Head of caudate nucleus (tissue), 42 donors: ENCODE data around the gene NECTIN1.
A peak's percentile ranks its signal among the peaks of the same experiment; 100 is the strongest.

Experiments used
- DNase-seq, 42 donors: peaks; one replicate each; pipeline versions ENCODE4 v3.0.0 to v3.0.0-alpha.2; 2020 to 2021; ENCODE audit warnings: mixed read lengths in 7 of 42
- intact Hi-C: fragments of 100-400 bp; cut with DNase I; formaldehyde crosslinking; loops from one replicate; pipeline ENCODE4 v1.15.0; 2022

NECTIN1 gene

GRCh38 chr11:119666061-119666460 lies 62.9 kb downstream of the NECTIN1 start:
- intact Hi-C loops: loop anchor here (2.0 to 5.0 kb wide), 3 partner anchors 63 to 211 kb away; partner anchors contain the start of gene NECTIN1

GRCh38 chr11:119664701-119665420 lies 64.1 kb downstream of the NECTIN1 start:
- intact Hi-C loops: loop anchor here (5.0 kb wide), 2 partner anchors 183 to 212 kb away; no protein-coding TSS in a partner anchor
- DNase-seq: no peak

More at GRCh38 chr11:119666061-119666460, 62.9 kb downstream of the NECTIN1 start:
- no peak for DNase-seq

DNA sequence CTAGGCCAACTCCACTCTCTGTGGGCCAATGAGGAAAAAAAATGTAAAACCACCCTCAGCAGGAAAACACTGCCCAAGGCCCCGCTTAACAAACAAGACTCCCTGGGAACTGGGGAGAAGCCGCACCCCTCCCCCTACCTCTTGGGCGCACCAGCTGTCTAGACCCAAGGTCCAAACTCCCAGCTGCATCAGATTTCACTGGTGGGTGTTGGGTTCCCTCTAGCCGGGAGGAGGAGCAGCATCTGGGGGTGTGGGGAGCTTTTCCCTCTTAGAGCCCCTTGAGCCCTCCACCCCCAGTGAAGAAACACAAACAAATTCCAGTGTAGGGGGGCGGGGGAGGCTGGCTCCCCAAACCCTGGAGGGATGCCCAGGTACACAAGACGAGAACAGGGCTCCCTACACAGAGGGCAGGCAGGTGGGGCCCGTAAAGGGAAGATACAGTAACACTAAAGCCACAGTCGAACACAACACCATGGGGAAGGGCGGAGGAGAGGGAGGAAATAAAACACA lies 64.9 kb downstream of the NECTIN1 start:
- intact Hi-C loops: no loop called here
- peak in 32 of 42 donors; percentile 21 to 74 (median 52) for DNase-seq

- peak; percentile 47 to 92 (median 81) for DNase-seq
These were observed 65.7 kb downstream of the NECTIN1 start for GRCh38 chr11:119663279-119663678.

GRCh38 chr11:119661226-119661625 lies 67.8 kb downstream of the NECTIN1 start:
- intact Hi-C loops: no loop called here

More at GRCh38 chr11:119663279-119663678, 65.7 kb downstream of the NECTIN1 start:
- intact Hi-C loops: no loop called here

DNA sequence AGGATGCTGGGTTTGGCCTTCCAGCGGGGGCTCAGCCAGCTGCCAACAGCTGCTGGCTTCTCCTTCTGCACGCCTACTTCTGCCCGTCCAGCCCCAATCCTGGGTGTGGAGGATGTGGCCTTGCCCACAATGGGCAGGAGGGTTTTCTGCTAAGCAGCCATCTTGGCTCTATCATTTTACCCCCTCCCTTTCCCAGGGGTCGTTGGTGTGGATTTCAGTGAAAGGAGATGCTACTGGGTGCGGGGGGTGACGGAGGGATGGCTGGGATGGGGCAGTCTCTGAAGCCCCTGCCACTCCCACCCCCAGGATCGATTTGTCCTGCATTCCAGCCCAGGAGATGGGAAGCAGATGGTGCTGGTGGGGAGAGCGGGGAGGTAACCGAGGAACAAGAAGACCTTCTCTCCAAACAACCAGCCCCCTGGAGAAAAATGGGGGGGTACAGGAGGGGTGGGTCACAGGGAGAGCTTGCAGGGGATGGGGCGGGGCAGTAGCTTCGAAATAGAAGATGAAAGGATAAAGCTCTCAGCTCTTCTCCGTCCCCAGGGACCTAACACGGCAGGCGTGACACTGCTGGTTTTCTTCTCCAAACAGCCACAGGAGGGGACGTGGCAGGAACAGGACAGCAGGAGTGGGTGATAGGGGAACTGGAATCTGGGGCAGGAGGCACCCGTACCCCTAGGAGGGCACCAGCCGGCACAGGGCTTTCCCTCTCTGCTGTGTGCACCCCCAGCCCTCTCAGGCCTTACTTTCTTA lies 68.9 kb downstream of the NECTIN1 start:
- DNase-seq: no peak
- intact Hi-C loops: loop anchor here (10.0 kb wide), 1 partner anchor 75 kb away; no protein-coding TSS in a partner anchor

More at GRCh38 chr11:119661226-119661625, 67.8 kb downstream of the NECTIN1 start:
- DNase-seq: no peak

GRCh38 chr11:119652907-119653659 lies 75.9 kb downstream of the NECTIN1 start:
- intact Hi-C loops: loop anchor here (10.0 kb wide), 1 partner anchor 68 kb away; no protein-coding TSS in a partner anchor
- peak in 38 of 42 donors; percentile 33 to 90 (median 68) for DNase-seq

DNA sequence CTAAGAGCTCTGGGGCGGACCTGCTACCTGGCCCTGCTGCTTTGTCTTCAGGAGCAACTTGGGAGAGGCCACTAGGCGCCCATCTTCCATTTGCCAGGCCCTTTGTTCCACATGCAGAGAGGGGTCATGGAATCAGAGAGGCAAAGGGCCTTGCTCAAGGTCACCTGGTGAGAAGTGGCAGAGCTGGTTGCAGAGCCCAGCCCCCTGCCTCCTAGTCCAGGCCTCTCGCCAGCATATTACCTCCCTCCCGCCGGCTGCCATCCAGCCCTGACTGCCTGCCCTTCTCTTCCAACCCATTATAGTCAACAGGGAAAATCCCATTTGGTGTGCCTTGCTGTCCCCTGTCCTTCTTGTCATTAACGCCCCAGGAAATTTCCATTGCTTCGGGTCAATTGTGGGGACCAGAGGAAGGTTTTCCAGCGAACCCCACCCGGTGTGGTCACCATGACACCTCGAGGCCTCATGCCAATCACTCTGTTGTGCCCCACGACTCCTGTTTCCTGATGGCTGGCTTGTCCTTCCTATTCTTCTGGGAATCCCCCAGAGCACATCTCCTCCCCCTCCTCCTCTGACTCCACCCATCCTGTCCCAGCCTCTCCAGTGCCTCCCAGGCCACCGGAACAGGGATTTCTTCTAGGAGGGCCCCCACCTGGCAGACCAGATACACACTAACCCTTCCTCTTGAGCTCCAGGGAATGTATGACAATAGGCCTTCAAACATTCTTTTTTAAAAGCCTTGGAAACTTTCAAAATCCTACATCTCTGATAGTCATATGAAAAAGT lies 77.0 kb downstream of the NECTIN1 start:
- DNase-seq: no peak
- intact Hi-C loops: loop anchor here (10.0 kb wide), 1 partner anchor 67 kb away; no protein-coding TSS in a partner anchor

DNA sequence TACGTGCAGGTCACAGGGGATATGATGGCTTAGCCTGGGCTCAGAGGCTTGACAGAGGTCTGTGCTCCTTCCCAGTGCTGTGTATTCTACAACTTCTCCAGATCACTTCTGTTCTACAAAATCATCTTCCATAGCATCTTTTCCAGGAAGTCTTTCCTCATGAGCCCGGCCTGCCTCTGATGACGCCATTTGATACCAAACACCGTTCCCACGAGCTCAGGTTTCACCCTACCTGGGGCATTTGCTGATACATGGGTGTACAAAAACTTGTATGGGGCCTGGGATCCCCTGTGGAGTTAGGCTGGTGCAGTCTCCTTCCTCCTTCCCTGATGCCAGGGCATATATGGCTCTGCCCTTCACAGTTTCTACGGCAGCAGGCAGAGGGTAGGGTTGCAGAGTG lies 78.7 kb downstream of the NECTIN1 start:
- intact Hi-C loops: loop anchor here (10.0 kb wide), 1 partner anchor 65 kb away; no protein-coding TSS in a partner anchor
- DNase-seq: no peak

DNA sequence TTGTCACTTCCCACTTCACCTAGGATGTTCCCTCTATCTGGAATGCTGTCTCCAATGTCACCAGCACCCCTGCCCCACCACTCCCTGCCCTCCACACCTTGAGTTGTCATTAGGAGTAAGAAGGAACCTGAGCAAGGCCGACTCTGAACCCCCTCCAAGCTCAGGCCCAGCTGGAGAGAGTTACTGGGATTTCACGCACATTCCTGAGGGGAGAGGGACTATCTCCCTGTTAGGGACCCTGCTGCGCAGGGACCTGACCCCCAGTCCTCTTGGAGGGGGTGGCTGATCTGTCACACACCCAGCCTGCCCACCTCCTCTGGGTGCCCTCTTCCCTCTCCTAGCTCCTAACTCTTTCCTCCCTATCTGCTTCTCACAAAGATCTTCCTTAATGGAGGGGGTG lies 81.7 kb downstream of the NECTIN1 start:
- intact Hi-C loops: no loop called here

DNA sequence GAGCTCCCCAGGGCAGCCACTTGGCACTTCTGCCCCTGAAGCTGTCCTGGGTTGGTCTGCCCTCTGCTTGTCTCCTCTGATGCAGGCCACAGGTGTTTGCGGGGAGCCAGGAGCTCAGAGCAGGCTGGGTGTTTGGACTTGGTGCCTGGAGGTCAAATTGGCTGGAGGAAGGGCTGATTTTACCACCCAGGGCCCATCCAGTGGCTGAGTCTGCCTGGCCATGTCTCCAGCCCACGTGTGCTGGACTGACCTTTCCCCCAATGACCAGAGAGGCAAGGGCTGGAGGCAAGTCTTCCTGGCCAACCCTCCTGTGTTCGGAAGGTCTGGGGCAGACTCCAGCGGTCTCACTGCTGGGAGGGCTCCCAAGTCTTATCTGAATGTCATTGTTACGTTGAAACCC lies 84.0 kb downstream of the NECTIN1 start:
- intact Hi-C loops: no loop called here
- DNase-seq: no peak

More for the DNA sequence above, 81.7 kb downstream of the NECTIN1 start:
- no peak for DNase-seq

- no peak for DNase-seq
- intact Hi-C loops: no loop called here
These were observed 84.5 kb downstream of the NECTIN1 start for GRCh38 chr11:119644502-119644901.

DNA sequence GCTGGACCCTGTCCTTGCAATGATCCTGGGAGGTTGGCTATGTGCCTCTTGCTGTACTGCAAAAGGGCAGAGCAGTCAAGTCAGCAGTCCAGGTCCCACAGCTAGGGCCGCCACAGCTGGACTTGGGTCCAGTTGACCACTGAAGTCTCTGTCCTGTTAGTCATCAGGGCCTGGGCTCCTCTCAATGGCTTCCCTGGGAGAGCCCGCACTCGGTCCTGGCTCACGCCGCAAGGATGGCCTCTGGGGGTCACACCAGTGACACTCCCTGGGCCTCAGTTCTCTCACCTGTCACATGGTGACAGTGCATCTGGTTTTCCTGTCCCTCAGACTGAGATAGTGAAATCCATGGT lies 85.1 kb downstream of the NECTIN1 start:
- no peak for DNase-seq
- intact Hi-C loops: no loop called here

DNA sequence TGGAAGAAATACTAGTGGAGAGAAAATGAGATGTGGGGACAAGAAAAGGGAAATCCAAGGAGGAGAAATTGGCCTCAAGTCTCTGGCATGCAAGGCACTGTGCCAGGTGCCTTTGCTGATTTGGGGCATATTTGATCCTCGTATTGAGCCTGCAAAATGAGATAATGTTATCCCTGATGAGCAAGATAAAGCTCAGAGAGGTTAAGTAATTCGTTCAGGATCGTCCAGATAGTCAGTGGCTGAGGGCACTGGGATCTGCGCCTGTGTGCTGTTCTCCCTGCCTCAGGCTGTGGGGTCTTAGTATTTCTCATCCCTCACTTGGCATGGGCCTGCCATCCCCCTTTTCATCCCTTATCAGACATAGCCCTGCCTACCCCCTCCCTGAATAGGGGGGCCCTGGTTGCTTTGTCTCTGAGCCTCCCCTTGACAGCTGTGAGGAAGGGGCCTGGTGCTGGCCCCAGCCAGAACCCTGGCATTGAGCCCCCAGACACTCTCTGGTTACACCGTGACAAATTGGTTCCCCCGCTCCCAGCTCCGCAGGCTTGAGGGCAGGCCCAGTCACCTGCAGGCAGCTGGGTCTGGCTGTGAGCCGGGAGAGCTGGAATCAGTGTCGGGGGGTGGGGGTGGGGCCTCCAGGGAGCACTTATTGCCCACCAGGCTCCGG lies 85.7 kb downstream of the NECTIN1 start:
- DNase-seq: no peak
- intact Hi-C loops: no loop called here

- intact Hi-C loops: no loop called here
- peak in 3 of 42 donors; percentile 42 to 65 (median 53) for DNase-seq
These were observed 86.8 kb downstream of the NECTIN1 start for GRCh38 chr11:119641983-119642745.

DNA sequence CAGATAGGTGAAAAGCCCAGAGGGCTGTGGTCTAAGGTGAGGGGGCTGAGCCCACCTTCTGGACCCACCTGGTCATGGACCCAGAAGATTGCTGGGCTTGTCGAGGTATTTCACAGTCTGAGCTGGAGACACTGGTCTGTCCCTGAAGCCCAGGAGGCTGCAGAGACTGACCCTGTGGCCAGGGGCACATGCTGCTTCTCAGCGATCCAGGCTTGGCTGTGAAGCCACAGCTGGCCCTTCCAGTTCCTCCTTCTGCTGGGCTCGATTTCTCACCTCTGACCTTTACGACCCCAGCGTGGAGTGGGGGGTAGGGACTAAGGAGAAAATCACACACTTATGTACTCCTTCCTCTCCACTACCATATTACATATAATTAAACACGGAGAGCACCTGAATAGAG lies 88.5 kb downstream of the NECTIN1 start:
- no peak for DNase-seq
- intact Hi-C loops: no loop called here

DNA sequence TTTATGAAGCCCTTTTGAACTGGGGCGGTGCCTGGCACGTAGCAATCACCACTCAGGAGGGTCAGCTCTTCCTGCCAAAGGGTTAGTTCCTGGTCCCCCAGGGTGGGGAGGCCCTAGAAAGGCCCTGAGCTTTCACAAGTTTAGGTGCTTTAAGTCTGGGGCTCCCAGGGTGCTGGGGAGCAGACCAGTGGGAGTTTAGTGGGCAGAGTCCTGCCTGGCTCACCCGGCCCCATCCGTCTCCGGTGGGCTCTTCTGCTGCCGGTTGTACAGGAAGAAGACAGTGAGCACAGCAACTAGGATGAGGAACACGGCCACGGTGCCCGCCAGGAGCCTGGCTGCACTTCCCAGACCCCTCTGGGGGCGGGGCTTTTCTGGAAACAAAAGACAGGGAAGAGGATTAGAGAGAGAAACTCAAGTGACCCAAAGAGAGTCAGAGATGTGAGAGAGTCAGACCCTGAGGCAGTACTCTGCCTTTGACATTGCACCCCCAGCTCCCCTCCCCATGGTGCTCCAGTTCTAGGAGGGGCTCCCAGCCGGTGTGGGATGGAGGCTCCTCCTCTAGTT lies 89.3 kb downstream of the NECTIN1 start:
- no peak for DNase-seq
- intact Hi-C loops: no loop called here
